NCI-H446 (cell line): ENCODE data around the gene GFPT1.

Experiments
- DNase-seq, 2 experiments: peaks; one replicate each; lab custom pipeline; 2025; lab: John Stamatoyannopoulos, UW

Gene GFPT1

DNA sequence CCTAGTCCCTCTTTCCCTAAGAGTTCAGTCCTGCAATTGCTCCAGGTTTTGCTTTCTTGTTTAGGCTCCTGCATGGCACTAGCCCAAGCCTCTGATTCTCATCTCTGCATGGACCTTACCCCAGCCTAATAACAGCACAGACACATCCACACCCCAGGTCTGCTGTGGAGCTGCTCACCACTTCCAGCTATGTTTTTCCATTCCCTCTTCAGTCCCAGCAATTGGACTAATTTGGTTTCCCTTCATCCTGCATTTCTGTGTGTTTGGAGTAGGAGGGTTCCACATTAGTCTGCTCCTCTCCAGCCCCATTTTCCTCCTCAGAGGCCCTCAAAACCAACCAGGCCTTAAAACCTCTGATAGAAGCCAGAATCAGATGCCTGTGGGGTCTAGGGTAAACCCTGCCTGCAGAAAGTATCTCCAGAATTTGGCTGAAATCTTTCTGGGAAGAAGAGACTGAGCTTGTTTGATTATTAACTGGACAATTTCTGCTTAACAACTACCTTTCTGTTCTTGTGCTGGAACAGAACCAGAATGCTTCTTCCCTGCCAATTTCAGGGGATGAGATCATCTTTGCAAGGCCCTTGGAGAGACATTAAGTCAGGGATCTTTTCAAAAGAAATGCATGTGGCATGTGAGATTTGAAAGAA lies 95.9 kb downstream of the GFPT1 start:
- peak; percentile 61 to 75 for DNase-seq

- no peak for DNase-seq
Observed at GRCh38 chr2:69288429-69288828, 98.6 kb downstream of the GFPT1 start.

DNA sequence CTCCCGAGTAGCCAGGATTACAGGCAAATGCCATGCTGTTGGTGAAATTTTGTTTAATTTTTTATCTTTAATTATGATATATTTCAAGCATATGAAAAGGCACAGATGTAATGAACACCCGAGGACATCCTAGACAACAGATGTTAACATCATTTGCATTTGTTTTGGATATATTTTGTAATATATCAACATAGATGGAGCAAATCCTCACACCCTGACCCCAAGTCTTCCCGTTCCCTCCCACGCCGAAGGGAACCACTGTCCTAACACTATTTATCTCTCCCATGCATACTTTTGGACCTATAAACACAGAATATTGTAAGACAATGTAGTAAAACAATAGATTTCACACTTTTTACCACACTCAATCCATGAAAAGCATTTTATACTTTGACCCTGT lies 99.5 kb downstream of the GFPT1 start:
- DNase-seq = no peak

DNA sequence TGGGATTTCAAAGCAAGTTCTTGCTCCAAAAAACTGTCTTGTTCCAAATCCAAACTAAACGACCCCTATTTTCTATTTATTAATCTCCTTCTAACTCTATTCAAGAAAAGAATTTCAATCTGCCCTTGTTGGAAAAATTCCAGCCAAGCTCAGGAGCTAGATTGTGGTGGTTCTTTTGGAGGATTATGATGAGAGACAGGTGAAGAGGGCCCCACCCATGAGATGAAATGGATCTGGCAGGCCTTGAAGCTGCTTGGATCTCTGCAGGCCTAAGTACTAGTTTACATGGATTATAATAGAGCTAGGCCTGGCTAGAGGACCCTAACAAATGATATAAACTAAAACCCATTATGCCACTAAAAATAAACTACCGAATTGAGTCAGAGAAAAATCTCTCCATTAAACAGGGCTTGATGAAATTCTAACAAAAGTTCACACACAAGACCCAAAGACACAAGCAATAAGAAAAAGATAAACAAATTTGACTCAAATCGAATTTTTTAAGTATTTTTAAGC lies 101.6 kb downstream of the GFPT1 start:
- peak in 1 of 2 experiments; percentile 32 for DNase-seq

DNA sequence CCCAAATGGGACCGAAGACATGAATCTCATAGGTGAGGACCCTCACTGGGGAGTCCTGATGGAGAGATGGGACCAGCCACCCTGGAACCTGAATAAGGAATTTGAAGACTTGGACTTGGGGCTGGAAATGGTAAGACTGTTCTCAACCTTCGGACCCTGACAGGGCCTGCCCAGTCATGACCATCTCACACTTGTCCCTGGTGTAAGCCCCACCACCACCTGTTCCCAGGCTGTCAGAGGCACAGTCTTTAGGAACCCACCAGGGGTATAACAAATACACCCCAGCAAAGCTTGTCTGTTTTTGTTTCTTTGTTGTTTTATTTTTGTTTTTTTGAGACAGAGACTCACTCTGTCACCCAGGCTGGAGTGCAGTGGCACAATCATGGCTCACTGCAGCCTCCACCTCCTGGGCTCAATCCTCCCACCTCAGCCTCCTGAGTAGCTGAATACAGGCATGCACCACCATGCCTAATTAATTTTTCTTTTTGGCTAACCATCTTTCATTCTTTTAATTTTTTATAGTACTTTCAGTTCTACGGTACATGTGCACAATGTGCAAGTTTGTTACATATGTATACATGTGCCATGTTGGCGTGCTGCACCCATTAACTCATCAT lies 106.1 kb downstream of the GFPT1 start:
- DNase-seq = no peak

GRCh38 chr2:69279931-69280681 lies 106.9 kb downstream of the GFPT1 start:
- no peak for DNase-seq

- DNase-seq = no peak
Observed at GRCh38 chr2:69279211-69279610, 107.8 kb downstream of the GFPT1 start.

GRCh38 chr2:69278366-69278765 lies 108.7 kb downstream of the GFPT1 start:
- no peak for DNase-seq

DNA sequence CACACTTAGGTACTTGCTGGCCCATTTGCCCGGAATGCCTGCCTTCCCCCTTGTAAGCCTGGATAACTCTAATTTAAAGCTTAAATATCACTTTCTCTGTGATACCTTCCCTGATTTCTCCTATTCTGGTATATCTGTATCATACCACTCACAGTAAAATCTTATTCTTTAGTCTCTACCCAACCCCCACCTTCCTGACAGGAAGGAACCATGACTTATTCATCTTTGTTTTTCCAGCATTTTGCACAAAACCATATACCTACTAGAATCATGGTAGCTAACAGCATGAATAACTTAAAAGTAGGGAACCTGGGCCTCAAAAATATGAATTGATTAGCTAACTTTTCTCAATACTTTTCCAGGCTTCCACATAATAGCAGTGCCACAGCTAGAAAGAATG lies 111.5 kb downstream of the GFPT1 start:
- DNase-seq = no peak

DNA sequence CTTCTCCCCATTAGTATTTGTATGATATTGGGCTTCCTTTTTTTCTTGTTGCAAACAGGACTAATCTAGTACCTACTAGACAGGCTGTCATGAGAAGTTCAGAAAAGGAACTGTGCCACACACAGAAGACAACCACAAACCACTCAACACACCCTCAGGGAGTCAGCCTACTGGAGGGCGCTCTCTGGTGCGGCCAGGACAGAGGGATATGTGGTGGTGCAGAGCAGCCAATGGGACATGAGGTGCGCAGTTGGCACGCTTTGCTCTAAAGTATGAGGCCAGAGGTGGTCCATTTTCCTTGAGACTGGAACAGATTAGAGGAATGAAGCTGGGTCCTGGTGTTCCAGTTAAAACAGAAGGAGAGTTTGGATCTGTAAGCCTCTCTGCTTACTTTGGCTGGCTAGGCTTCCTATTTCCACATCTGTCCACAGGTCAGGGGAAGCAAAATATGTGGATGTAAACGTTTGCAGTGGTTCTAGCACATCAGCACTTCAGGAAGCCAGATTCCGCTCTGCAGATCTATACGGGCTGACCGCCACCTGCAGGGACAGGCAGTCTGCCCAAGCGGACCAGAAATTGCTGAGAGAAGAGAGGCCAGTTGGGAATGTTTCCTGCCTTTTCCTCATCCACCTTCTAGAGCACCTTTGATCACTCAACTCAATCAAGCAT lies 114.1 kb downstream of the GFPT1 start:
- no peak for DNase-seq

DNA sequence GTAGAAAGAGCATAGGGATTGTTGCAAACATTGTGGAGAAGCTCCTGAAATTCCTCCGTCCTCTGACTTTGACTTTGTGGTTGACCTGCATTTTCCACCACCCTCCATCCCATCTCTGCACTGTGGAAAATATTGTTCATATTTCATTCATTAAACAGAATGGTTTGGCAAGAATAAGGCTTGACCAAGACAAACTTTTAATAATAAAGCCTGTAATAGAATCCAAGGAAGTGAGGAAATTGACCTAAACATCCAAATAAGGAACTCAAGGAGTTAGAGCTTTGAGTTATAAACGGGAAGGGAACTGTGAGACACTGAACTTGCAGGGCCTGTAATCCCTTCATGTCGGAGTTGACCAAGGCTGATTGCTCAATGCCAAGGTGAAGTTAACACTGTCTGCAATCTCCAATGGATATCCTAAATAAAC lies 115.2 kb downstream of the GFPT1 start:
- DNase-seq = no peak
